Upper lobe of left lung (tissue), 4 donors: ENCODE data around the gene FRY.

Experiments
- POLR2A ChIP-seq, 4 donors: fragments of 450-650 bp; IDR thresholded peaks; one replicate each; pipeline ENCODE4 v1.5.1; 2016 to 2017; ENCODE audit warnings: antibody characterized with exemption in 4 of 4, mild to moderate bottlenecking in 2 of 4
- TF ChIP-seq, protein P1 (sequence below), 6 experiments: fragments of 450-650 bp in 4 of 6; fragments of 200-600 bp in 2 of 6; sonication (generic) in 2 of 6; IDR thresholded peaks; one replicate each; pipeline ENCODE4 v1.5.1; 2016 to 2019; ENCODE audit warnings: antibody characterized with exemption in 6 of 6

GRCh38 chr13:32011971-32012370 lies 19.6 kb upstream of the FRY start:
- TF ChIP-seq, protein P1, sequence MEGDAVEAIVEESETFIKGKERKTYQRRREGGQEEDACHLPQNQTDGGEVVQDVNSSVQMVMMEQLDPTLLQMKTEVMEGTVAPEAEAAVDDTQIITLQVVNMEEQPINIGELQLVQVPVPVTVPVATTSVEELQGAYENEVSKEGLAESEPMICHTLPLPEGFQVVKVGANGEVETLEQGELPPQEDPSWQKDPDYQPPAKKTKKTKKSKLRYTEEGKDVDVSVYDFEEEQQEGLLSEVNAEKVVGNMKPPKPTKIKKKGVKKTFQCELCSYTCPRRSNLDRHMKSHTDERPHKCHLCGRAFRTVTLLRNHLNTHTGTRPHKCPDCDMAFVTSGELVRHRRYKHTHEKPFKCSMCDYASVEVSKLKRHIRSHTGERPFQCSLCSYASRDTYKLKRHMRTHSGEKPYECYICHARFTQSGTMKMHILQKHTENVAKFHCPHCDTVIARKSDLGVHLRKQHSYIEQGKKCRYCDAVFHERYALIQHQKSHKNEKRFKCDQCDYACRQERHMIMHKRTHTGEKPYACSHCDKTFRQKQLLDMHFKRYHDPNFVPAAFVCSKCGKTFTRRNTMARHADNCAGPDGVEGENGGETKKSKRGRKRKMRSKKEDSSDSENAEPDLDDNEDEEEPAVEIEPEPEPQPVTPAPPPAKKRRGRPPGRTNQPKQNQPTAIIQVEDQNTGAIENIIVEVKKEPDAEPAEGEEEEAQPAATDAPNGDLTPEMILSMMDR (IDR thresholded peaks at IDR 0.05): no peak
- TF ChIP-seq POLR2A (IDR thresholded peaks at IDR 0.05): no peak
